ENCODE data around the gene KCNA3. TPM values are rescaled to one million over a fixed set of nuclear protein-coding genes. Genes with fewer than 3 reads are reported as not detected.

Gene KCNA3
- not detected in 2 replicates for total RNA-seq (2014; rRNA removed; shearing (Covaris generic))

DNA sequence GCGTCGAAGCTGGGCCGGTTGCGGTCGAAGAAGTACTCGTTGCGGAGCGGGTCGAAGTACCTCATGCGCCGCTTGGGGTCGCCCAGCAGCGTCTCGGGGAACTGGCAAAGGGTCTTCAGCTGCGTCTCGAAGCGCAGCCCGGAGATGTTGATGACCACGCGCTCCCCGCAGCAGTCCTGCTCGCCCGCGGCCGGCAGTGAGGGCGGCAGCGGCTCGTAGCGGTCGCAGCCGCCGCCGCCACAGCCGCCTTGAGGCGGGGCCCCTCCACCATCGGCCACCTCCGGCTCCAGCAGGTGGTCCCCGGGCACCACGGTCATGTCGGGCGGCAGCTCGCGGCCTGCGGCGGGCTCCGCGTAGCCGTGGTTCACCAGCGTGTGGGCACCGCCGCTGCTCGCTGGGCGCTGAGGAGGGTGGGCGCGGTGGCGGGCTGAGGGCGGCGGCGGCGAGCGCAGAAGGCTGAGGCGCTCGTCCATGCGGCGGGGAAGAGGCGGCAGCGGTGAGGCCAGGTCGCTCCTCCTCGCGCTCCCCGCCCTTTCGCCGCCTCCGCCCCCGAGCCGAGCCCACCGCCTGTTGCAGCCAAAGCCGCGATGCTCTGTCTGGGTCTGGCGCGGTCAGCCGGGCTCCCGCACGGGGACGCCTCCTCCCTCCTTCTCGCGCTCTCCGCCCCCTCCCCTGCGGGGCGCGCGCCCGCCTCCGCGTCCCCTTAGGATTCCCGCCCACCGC lies at the start of gene KCNA3:
Gene KCNA3, minus strand, starts transcription at position 604 of the 723 bp plus-strand sequence. Its CDS starts 131 bp downstream, at position 473.
- no peak for DNase-seq (ENCODE audit: low spot score)

GRCh38 chr1:110722807-110723206 lies 48.1 kb upstream of the KCNA3 start:
- DNase-seq (ENCODE audit: low spot score), result no peak

DNA sequence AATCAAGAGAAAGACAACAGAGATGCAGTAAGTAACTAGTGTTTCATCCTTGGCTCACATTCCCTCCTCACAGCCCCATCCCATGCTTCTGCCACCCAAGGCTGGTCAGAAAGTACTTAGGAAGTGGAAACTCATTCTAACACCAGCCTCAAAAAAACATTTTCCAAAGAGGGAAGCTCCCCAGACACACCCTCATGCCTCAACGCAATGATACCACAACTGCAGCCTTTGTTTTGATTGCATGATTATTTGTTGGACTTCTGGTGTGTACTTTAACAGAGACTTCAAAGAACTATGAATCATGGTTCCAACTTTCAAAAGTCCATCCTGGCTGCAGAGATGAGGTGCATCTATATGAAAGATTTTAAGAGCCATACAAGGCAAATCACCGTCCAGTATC lies 45.2 kb upstream of the KCNA3 start:
- no peak for DNase-seq (ENCODE audit: low spot score)

GRCh38 chr1:110718452-110718851 lies 43.7 kb upstream of the KCNA3 start:
- DNase-seq (ENCODE audit: low spot score), result no peak

GRCh38 chr1:110717179-110717578 lies 42.4 kb upstream of the KCNA3 start:
- no peak for DNase-seq (ENCODE audit: low spot score)

DNA sequence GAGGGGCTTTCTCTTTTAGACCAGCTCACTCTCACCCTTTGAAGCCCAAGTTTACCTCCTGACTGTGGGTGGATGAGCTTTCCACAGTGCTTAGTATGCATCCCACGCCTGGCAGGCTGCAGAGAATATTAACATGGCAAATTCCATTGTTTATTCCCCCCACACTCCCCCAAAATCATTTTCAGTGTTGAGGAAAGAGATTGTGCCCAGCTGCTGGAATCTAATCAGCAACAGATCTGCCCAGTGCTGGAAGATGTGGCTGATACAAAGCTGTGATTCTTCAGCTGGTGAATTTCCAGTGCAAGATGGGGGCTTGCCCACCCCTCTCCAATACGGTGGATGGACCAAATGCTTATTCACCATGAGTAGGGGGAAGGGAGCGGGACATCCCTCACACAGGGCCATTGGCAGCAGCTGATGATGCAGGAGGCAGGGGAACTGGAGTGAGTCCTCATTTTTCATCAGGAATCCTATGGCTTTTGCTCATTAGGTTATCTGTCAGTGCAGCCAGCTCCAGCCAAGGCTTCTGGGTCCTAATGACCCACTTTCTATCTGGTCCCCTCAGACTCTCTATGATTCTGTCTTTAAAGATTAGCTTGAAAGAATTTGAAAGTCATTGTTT lies 39.7 kb upstream of the KCNA3 start:
- no peak for DNase-seq (ENCODE audit: low spot score)

DNA sequence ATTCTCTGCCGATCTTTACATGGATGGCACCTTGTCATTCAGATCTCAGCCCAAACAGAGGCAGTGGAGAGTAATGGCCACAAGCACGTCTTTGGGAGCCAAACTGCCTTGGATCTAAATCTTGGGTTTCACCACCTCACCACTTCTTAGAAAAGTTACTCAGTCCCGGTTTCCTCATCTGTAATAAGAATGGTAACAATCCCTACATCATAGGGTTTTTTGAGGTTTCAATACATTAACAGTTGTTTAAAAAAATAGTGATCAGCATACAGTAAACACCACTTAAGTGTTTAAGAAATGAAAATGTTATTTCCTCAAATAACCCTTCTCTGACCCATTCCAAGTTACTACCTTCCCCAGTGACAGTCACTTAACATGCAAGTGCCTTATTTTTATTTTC lies 38.5 kb upstream of the KCNA3 start:
- no peak for DNase-seq (ENCODE audit: low spot score)

DNA sequence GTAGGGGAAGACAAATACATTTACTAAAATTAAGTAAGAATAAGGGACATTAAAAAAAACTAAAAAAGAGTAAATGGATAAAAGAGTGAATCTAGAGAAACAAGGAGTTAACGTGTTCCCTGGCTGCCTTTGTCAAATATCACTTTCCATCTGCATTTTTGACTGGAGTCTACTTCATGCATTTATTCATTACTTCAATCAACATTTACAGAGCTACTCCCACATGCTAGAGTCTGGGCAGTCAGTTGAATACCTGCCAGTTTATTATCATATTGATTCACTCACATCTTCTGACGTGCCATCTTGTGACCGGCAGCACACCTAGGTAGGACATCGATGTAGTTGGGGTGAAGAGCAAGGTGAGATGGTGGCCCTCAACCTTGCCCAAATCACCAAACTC lies 35.6 kb upstream of the KCNA3 start:
- no peak for DNase-seq (ENCODE audit: low spot score)

DNA sequence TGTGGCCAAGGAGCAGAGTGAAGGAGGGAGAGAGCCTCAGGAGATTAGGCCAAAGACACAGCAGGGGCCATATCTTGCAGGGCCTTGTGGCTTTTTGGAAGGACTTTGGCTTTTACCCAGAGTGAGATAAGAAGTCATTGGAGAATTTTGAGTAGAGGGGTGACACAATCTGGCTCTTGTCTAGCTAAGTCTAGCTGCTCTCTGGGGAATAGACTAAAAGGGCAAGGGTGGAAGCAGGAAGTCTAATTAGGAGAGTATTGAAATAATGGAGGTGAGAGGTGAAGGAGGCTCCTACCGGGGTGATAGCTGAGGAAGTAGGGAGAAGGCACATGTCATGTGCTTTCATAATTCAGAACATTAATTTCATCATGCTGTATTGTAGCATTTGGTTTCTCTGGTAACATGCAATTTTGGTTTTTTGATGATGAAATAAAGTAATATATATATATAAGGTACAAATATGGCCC lies 34.3 kb upstream of the KCNA3 start:
- no peak for DNase-seq (ENCODE audit: low spot score)

DNA sequence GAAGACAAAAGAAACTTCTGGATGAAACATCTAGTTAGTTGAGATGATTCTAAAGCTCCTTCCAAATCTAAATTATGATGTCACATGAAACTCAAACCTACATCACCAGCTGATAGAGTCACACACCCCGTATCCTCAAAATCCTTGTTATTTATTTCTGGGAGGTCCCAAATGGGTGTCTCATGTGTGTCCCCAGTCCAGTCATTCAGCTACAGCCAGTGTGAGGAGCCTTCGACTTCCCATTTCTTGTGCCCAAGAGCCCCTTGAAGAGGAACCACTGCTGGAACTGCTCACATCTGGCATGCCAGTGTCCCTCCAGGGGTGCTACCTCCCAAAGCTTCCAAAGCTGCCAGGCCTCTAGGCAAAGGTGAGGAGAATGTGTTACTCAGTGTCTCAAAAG lies 32.5 kb upstream of the KCNA3 start:
- no peak for DNase-seq (ENCODE audit: low spot score)

GRCh38 chr1:110706621-110707020 lies 31.9 kb upstream of the KCNA3 start:
- no peak for DNase-seq (ENCODE audit: low spot score)

- DNase-seq (ENCODE audit: low spot score), result no peak
Measured at GRCh38 chr1:110702260-110702659, 27.5 kb upstream of the KCNA3 start.

- no peak for DNase-seq (ENCODE audit: low spot score)
Measured at GRCh38 chr1:110700767-110701166, 26.0 kb upstream of the KCNA3 start.

DNA sequence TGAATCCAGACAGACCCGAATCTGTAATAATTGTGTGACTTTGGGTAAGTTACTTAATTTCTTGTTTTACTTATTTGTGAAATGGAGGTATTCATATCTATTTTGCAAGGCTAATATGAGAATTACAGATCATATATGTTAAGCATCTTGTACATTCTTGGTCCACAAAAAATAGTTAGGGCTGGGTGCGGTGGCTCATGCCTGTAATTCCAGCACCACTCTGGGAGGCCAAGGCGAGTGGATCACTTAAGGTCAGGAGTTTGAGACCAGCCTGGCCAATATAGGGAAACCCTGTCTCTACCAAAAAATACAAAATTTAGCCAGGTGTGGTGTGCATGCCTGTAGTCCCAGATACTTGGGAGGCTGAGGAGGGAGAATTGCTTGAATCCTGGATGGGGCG lies 22.9 kb upstream of the KCNA3 start:
- DNase-seq (ENCODE audit: low spot score), result no peak

DNA sequence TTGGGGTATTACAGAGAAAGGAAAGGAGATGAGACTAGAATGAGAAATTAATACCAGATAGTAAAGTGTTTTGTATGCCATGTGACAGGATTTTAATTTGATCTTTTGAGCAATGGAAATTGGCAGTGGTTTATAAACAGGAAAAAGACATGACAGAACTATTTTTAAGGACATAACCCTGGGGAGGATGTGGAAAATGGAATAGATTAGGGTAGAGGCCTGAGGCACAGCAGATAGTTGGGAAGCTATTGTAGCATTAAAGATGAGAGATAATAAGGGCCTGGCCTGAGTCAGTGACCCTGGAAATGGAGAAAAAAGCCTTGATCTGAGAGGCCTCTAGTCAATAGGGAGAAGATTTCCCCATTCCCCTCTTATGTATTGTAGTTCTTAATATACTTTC lies 22.1 kb upstream of the KCNA3 start:
- DNase-seq (ENCODE audit: low spot score), result no peak

- DNase-seq (ENCODE audit: low spot score), result no peak
Measured at GRCh38 chr1:110690709-110691365, 16.1 kb upstream of the KCNA3 start.

DNA sequence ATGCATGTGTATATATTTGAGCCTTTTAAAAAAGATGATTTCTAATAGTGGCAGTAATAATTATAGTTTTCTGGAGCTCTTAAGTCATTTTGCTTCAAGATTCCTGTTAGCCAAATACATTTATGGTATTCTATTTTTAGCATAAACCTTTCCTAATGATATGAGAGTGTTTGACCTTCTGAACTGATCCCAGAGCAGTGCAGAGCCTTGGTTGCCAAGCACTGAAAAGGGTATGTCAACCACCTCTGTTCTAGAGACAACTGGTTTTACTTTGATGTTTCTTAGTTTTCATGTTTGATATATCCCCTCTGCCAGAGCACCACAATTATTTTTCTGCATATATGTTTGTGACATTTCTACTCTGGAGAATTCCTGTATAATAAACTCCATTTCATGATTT lies 15.1 kb upstream of the KCNA3 start:
- DNase-seq (ENCODE audit: low spot score), result no peak

DNA sequence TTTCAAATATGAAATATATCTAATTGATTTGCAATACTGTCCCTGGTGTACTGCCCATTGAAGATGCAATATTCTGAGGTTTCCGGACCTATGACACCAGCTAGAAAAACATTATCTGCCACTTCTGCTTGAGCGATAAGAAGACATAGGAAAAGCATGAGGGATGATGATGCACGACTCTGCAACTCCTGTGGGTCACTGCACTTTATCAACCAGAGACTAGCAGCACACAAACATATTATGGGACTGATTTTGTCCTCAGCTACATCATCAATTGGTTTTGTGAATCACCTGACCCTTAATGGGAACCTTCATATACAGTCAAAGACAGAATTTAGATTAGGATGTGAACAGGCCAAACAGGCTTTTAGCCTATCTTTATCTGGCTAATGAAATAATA lies 13.8 kb upstream of the KCNA3 start:
- DNase-seq (ENCODE audit: low spot score), result no peak

DNA sequence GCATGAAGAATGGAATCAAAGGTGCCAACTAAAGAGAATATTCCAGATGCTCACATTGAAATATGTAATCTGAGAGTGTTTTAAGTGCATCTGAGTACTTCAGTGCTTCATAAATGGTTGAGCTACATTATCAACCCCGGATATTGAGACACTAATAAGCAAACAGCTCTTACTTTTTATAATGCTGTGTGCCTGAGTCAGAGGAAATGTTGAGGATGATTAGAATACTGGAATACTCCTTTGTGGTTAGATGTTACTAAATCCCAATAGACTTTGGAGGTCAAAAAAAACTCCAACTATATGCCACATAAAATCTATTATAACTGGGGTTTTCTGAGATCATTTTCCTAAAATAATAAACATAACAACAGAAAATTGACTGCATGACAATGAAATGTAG lies 12.5 kb upstream of the KCNA3 start:
- peak; percentile 48 for DNase-seq (ENCODE audit: low spot score)

DNA sequence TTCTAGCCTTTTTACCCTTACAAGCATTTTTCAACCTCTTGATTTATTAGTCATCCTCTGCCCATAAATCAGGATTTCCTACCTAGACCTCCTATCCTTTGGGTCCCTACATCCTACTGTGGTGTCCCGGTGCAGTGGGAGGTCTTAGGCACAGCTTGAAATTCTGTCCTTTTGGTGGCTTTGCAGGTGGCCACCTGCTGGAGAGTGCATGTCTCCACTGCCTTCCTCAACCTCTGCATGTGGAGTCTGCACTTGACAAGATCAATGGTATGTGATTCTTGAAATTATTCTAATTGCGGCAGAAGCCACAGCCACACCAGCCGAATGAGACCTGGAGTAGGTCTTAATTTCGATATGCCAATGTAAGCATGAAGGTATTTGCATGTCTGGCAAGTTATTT lies 11.4 kb upstream of the KCNA3 start:
- no peak for DNase-seq (ENCODE audit: low spot score)

DNA sequence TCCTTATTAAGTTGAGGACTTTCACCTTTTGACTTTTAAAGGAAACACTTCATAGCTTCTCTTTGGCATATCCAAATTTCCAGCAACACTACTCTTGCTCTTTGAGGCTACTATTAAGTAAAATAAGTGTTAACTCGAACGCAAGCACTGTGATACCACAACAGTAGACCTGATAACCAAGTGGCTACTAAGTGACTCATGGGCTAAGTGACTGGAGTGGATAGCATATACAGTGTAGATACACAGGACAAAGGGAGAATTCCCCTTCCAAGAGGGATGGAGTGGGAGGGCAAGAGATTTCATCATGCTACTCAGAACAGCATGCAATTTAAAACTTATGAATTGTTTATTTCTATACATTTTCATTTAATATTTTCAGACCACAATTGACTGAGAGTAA lies 9.8 kb upstream of the KCNA3 start:
- peak; percentile 19 for DNase-seq (ENCODE audit: low spot score)

DNA sequence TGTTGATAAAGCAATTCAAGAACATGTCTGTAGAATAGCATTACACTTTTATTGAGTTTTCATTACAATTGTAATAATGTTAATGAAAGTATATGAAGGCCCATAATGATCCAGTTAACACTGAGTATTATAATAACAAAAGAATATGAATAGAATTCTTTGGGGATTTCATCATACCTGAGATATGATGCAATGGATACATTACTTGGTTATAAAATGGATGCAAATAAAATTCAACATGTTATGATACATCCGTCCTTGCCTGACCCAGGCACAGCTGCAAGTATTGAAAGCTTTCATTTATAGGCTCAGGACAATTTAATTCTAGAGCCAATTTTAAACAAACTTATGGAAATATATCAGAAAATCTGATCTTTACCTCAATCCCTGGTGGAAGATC lies 8.2 kb upstream of the KCNA3 start:
- DNase-seq (ENCODE audit: low spot score), result no peak
